PFSK-1 (cell line): ENCODE measurements around the gene TGFB1.

ENCODE experiments used
- REST ChIP-seq, 2 experiments: IDR thresholded peaks; 2 replicates each; pipeline versions ENCODE4 v1.6.1 to v1.8.0; 2011 to 2012; ENCODE audit warnings: low read depth in 2 of 2, low read length in 2 of 2, control low read depth in 1 of 2, inconsistent platforms in 1 of 2, mild to moderate bottlenecking in 1 of 2, moderate library complexity in 1 of 2; ENCODE audit not compliant: insufficient read depth in 1 of 2
- TAF1 ChIP-seq: IDR thresholded peaks from 2 replicates; pipeline ENCODE4 v1.6.1; 2012; ENCODE audit warnings: low read length, control low read depth, borderline replicate concordance; ENCODE audit not compliant: insufficient read depth

DNA sequence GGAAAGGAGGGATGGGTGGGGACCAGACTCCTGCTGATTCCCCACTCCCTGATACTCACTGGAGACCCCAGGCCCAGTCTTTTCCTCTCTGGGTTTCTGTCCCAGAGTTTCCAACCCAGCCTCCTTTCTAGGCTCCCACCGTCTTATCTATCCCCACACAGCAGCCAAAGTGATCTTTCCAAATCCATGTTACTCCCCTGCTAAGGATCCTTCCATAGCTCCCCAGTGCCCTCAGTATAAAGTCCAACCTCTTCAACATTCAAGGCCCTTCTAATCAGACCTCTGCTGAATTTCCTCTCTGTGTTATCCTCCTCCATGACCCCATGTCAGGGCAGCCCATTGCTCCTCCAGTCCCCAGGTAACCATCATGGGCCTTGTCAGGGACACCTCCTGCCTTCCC, 1.3 kb upstream of the TGFB1 start:
- no peak for TF ChIP-seq TAF1
- TF ChIP-seq REST (IDR thresholded peaks at IDR 0.05; ENCODE audit: insufficient read depth in 1 of 2, low read depth in 2 of 2, low read length in 2 of 2) = no peak
